Gastroesophageal sphincter (tissue), 4 donors: ENCODE data around the gene IL16. TPM values are rescaled to one million over a fixed set of nuclear protein-coding genes. Genes with fewer than 3 reads are reported as not detected.
A peak's percentile ranks its signal among the peaks of the same experiment; 100 is the strongest.

ENCODE experiments used
- ATAC-seq: fragments of 150-250 bp; one replicate; pipeline ENCODE4 v1.9.1; 2016; ENCODE audit warnings: mild to moderate bottlenecking, moderate library complexity
- H3K27ac ChIP-seq, 4 donors: fragments of 200-600 bp; sonication (generic) in 3 of 4; 1 replicate in 3 of 4; 2 replicates in 1 of 4; pipeline ENCODE4 v1.5.1; 2016 to 2019
- H3K27me3 ChIP-seq: fragments of 200-600 bp; sonication (generic); one replicate; pipeline ENCODE4 v1.5.1; 2019
- H3K36me3 ChIP-seq, 2 donors: fragments of 200-600 bp; sonication (generic); one replicate each; pipeline ENCODE4 v1.5.1; 2019; ENCODE audit warnings: control low read depth in 1 of 2
- H3K4me1 ChIP-seq, 3 donors: fragments of 200-600 bp; sonication (generic); 1 replicate in 2 of 3; 2 replicates in 1 of 3; pipeline ENCODE4 v1.5.1; 2016 to 2019; ENCODE audit warnings: control low read depth in 2 of 3
- H3K4me3 ChIP-seq, 2 donors: fragments of 200-600 bp; sonication (generic); one replicate each; pipeline ENCODE4 v1.5.1; 2019; ENCODE audit warnings: mild to moderate bottlenecking in 1 of 2, moderate library complexity in 1 of 2
- H3K9me3 ChIP-seq, 3 donors: fragments of 200-600 bp; sonication (generic); one replicate each; pipeline ENCODE4 v1.5.1; 2017 to 2019; ENCODE audit warnings: control low read depth in 2 of 3
- EP300 ChIP-seq: sonication (generic); formaldehyde crosslinking; IDR thresholded peaks from one replicate; pipeline ENCODE4 v1.6.1; 2017; ENCODE audit warnings: antibody characterized with exemption, mild to moderate bottlenecking
- POLR2A ChIP-seq, 2 donors: fragments of 450-650 bp; IDR thresholded peaks; one replicate each; pipeline ENCODE4 v1.6.1; 2017; ENCODE audit warnings: antibody characterized with exemption in 2 of 2, mild to moderate bottlenecking in 2 of 2, moderate library complexity in 1 of 2
- POLR2AphosphoS5 ChIP-seq: sonication (generic); formaldehyde crosslinking; IDR thresholded peaks from one replicate; pipeline ENCODE4 v1.6.1; 2017; ENCODE audit warnings: antibody characterized with exemption
- WGBS, 2 donors: methylation state at CpG; one replicate each; pipeline ENCODE4 v1.1.5; 2018; ENCODE audit warnings: low coverage in 1 of 2; 5-methylcytosine and 5-hydroxymethylcytosine counted together
- total RNA-seq, 4 donors: library from RNA; depleted of rRNA; stranded (reverse); fragments of >200 nt; gene quantifications; one replicate each; pipeline ENCODE4 v1.1.0, GENCODE V29; 2016
- TF ChIP-seq, protein P1 (sequence below), 4 experiments: fragments of 200-600 bp in 2 of 4; fragments of 450-650 bp in 2 of 4; sonication (generic) in 1 of 4; IDR thresholded peaks; one replicate each; pipeline ENCODE4 v1.5.1; 2017 to 2019; ENCODE audit warnings: antibody characterized with exemption in 4 of 4, mild to moderate bottlenecking in 2 of 4, moderate library complexity in 2 of 4

Gene IL16
- total RNA-seq, 4 donors from 2014 or later = 15.0 to 35.2 (median 23.6) TPM

DNA sequence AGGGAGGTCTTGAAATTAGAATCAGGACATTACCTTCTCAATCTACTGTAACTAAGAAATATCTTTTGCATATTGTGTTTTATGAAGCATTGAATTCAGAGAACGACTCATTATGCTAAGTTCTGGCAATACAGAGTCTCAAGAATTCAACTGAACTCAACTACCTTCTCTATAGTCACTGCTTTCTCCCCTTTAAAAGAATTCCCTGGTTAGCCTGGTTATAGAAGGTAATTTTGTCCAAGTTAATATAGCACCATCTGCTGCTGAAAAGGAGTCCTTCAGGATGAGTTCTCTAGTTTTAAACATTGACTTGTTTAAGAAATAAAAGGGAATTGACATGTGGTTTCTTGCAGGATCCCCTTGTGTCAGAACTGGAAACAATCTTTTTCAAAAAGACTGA lies 60.2 kb downstream of the IL16 start:
- Histone ChIP-seq H3K36me3 (no peaks in the 10 kb centered on the region), H3K9me3 (no peaks in the 10 kb centered on the region), H3K4me3 (no peak overlapping the region), H3K27ac (no peak overlapping the region), H3K27me3 (peaks cover 22% of the 10 kb centered on the region), H3K4me1 (peaks cover 0 to 13% (median 0%) of the 10 kb centered on the region in 3 donors)
- WGBS, 2 donors = 20 to 33% methylated on average over 1 of the region's 1 CpG
- no peak for ATAC-seq
- TF ChIP-seq POLR2A (IDR thresholded peaks at IDR 0.05) = no peak
- TF ChIP-seq, protein P1, sequence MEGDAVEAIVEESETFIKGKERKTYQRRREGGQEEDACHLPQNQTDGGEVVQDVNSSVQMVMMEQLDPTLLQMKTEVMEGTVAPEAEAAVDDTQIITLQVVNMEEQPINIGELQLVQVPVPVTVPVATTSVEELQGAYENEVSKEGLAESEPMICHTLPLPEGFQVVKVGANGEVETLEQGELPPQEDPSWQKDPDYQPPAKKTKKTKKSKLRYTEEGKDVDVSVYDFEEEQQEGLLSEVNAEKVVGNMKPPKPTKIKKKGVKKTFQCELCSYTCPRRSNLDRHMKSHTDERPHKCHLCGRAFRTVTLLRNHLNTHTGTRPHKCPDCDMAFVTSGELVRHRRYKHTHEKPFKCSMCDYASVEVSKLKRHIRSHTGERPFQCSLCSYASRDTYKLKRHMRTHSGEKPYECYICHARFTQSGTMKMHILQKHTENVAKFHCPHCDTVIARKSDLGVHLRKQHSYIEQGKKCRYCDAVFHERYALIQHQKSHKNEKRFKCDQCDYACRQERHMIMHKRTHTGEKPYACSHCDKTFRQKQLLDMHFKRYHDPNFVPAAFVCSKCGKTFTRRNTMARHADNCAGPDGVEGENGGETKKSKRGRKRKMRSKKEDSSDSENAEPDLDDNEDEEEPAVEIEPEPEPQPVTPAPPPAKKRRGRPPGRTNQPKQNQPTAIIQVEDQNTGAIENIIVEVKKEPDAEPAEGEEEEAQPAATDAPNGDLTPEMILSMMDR (IDR thresholded peaks at IDR 0.05) = peak in 3 of 4 experiments; percentile 30 to 40 (median 37)

DNA sequence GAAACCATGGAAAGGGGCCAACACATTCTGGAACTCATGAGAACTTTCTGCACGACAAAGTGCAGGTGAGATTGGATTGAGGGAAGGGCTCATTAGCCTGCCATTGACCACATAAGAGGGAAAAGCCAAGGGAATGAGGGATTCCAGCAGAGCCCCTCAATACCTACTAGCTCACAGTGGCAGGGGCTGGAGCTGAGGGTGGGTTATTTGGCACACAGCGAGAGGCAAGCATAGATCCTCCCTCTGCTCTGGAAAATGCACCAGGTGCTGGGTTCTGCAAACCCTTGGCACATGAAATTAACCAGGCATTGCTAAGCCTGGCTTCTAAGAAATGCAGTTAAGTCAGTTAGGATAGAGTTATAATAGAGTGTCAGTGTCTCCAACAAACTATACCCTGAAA lies 60.8 kb downstream of the IL16 start:
- Histone ChIP-seq H3K27me3 (peaks cover 22% of the 10 kb centered on the region), H3K36me3 (no peaks in the 10 kb centered on the region), H3K9me3 (no peaks in the 10 kb centered on the region), H3K4me1 (peaks cover 0 to 13% (median 0%) of the 10 kb centered on the region in 3 donors), H3K27ac (peak overlapping the region in 1 of 4 donors; percentile 37), H3K4me3 (no peak overlapping the region)
- TF ChIP-seq, protein P1 (IDR thresholded peaks at IDR 0.05) = no peak
- TF ChIP-seq POLR2A (IDR thresholded peaks at IDR 0.05) = no peak
- TF ChIP-seq EP300 = no peak
- TF ChIP-seq POLR2AphosphoS5 = no peak
- ATAC-seq = no peak
- WGBS, 2 donors = 10 to 13% methylated on average over 1 of the region's 2 CpGs

DNA sequence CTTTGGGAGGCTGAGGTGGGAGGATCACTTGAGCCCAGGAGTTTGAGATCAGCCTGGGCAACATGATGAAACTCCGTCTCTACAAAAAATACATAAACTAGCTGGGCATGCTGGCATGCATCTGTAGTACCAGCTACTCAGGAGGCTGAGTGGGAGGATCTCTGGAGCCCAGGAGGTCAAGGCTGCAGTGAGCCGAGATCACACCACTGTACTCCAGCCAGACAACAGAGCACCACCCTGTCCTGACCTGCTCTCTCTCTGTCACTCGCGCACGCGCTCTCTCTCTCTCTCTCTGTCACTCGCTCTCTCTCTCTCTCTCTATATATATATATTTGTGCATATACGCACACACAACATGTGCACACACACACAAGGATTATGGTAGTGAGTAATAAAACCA lies 61.8 kb downstream of the IL16 start:
- Histone ChIP-seq H3K27me3 (peaks cover 22% of the 10 kb centered on the region), H3K4me1 (peaks cover 0 to 13% (median 0%) of the 10 kb centered on the region in 3 donors), H3K36me3 (no peaks in the 10 kb centered on the region), H3K9me3 (no peaks in the 10 kb centered on the region), H3K27ac (no peak overlapping the region), H3K4me3 (no peak overlapping the region)
- WGBS, 2 donors = 81 to 87% methylated on average over 8 of the region's 8 CpGs
- no peak for TF ChIP-seq POLR2AphosphoS5
- TF ChIP-seq, protein P1 (IDR thresholded peaks at IDR 0.05) = no peak
- TF ChIP-seq POLR2A (IDR thresholded peaks at IDR 0.05) = no peak
- TF ChIP-seq EP300 = no peak
- ATAC-seq = no peak

DNA sequence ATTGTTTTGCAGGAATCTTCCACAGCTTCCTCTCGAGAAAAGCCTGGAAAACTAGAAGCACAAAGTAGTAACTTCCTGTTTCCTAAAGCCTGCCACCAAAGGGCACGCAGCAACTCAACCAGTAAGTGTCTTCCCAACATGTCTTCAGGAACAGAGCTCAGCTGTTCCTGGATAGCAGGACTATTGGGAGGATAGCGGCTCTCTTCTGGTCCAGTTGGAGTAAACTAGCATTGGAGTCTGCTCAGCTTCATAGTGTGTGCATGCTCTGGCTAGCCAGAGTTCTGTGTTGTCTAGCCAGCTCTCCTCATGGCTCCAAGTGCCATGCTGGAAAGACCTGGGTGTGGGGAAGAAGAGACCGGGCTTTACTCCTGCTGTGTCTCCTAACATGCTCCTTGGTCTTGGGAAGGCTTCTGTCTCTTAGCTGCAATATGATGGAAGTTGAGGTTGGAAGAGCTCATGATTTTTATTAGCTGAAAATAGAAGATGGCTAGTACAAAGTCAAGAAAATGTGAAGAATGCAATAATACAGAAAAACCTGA lies 63.1 kb downstream of the IL16 start:
- no peaks in the 10 kb centered on the region for H3K9me3 ChIP-seq
- H3K27me3 ChIP-seq = peaks cover 15% of the 10 kb centered on the region
- ATAC-seq = no peak
- no peak overlapping the region for H3K27ac ChIP-seq
- TF ChIP-seq EP300 (no peak), POLR2A (IDR thresholded peaks at IDR 0.05) (no peak), POLR2AphosphoS5 (no peak)
- TF ChIP-seq, protein P1 (IDR thresholded peaks at IDR 0.05) = no peak
- peaks cover 0 to 5% (median 0%) of the 10 kb centered on the region in 3 donors for H3K4me1 ChIP-seq
- H3K36me3 ChIP-seq = no peaks in the 10 kb centered on the region
- H3K4me3 ChIP-seq = no peak overlapping the region
- WGBS, 2 donors = 69 to 72% methylated on average over 2 to 3 of the region's 4 CpGs

DNA sequence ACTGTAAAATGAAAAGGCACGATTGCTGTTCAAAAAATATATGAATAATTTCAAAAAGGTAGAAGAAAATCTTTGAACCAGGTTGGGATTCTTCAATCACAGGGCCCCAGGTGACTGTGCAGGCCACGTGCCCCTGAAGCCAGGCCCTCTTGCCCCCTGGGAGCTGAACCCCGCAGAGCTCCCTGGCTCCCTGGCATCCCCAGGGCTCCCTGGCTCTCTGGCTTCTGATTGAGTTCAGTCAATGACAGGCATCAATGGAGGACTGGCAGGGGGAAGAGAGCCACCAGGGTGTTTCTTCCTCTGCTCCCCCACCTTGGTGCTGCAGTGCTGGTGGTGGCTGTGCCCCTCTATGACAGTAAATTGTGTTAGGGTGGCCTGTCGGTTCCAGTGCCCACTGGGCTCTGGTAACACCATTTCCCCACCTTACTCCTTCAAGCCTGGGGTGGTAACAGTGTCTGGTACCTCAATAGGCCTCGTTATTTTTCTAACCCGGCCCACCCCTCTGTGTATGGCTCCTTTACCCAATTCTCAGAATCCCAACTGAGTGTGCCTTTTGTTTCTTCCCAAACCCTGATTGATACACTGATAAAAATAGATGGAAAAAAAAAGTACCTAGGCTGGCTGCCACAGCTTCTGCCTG lies 64.6 kb downstream of the IL16 start:
- H3K27ac ChIP-seq = no peak overlapping the region
- WGBS, 2 donors = 65 to 86% methylated on average over 3 to 4 of the region's 6 CpGs

More for the DNA sequence above, 64.6 kb downstream of the IL16 start:
- Histone ChIP-seq H3K4me3 (no peak overlapping the region), H3K4me1 (peaks cover 0 to 15% (median 11%) of the 10 kb centered on the region in 3 donors), H3K36me3 (no peaks in the 10 kb centered on the region), H3K27me3 (peaks cover 9% of the 10 kb centered on the region), H3K9me3 (no peaks in the 10 kb centered on the region)
- TF ChIP-seq POLR2AphosphoS5 = no peak
- no peak for TF ChIP-seq EP300
- TF ChIP-seq POLR2A (IDR thresholded peaks at IDR 0.05) = no peak
- TF ChIP-seq, protein P1 (IDR thresholded peaks at IDR 0.05) = no peak
- ATAC-seq = no peak
